ENCODE data around the gene DEDD. TPM values are rescaled to one million over a fixed set of nuclear protein-coding genes. Genes with fewer than 3 reads are reported as not detected.
"Not testable (repeated sequence)": the region's sequence is repeated elsewhere in the genome, so short reads cannot be mapped to it uniquely, and the experiment has no call there.

Gene DEDD
- total RNA-seq, 2 donors from 2014 or later, result 34.9 to 42.5 TPM

GRCh38 chr1:161130266-161130665, 2.2 kb downstream of the DEDD start:
- peaks cover 41 to 50% of the 10 kb centered on the region in 2 donors for H3K4me1 Mint-ChIP-seq (ENCODE audit: low read depth in 2 of 2)
- H3K27me3 Mint-ChIP-seq, result no peaks in the 10 kb centered on the region

GRCh38 chr1:161128591-161129420, 3.7 kb downstream of the DEDD start:
- Mint-ChIP-seq H3K36me3 (peaks cover 26% of the 10 kb centered on the region), H3K4me1 (ENCODE audit: low read depth in 2 of 2) (peaks cover 40 to 45% of the 10 kb centered on the region in 2 donors), H3K4me3 (no peak overlapping the region), H3K27ac (no peak overlapping the region), H3K27me3 (no peaks in the 10 kb centered on the region), H3K9me3 (no peaks in the 10 kb centered on the region)
- no peak for ATAC-seq
- DNase-seq (ENCODE audit: low spot score), result no peak

More at GRCh38 chr1:161130266-161130665, 2.2 kb downstream of the DEDD start:
- H3K27ac Mint-ChIP-seq, result no peak overlapping the region
- peaks cover 21% of the 10 kb centered on the region for H3K36me3 Mint-ChIP-seq
- no peak for ATAC-seq
- no peaks in the 10 kb centered on the region for H3K9me3 Mint-ChIP-seq
- H3K4me3 Mint-ChIP-seq, result no peak overlapping the region
- DNase-seq (ENCODE audit: low spot score), result no peak

GRCh38 chr1:161127649-161128048, 4.8 kb downstream of the DEDD start:
- Mint-ChIP-seq H3K36me3 (peaks cover 27% of the 10 kb centered on the region), H3K9me3 (no peaks in the 10 kb centered on the region), H3K27me3 (no peaks in the 10 kb centered on the region), H3K27ac (peak overlapping the region; percentile 12 to 42), H3K4me3 (no peak overlapping the region), H3K4me1 (ENCODE audit: low read depth in 2 of 2) (peaks cover 40 to 45% of the 10 kb centered on the region in 2 donors)
- ATAC-seq, result no peak
- DNase-seq (ENCODE audit: low spot score), result no peak

GRCh38 chr1:161122967-161123366, 9.5 kb downstream of the DEDD start:
- Mint-ChIP-seq H3K4me3 (no peak overlapping the region), H3K9me3 (no peaks in the 10 kb centered on the region), H3K36me3 (peaks cover 46% of the 10 kb centered on the region), H3K27ac (no peak overlapping the region), H3K4me1 (ENCODE audit: low read depth in 2 of 2) (peaks cover 41 to 45% of the 10 kb centered on the region in 2 donors), H3K27me3 (no peaks in the 10 kb centered on the region)
- no peak for ATAC-seq
- no peak for DNase-seq (ENCODE audit: low spot score)

GRCh38 chr1:161121834-161122233, 10.6 kb downstream of the DEDD start:
- Mint-ChIP-seq H3K4me3 (no peak overlapping the region), H3K36me3 (peaks cover 43% of the 10 kb centered on the region), H3K4me1 (ENCODE audit: low read depth in 2 of 2) (peaks cover 34 to 40% of the 10 kb centered on the region in 2 donors), H3K27me3 (no peaks in the 10 kb centered on the region), H3K27ac (peak overlapping the region; percentile 10 to 35), H3K9me3 (no peaks in the 10 kb centered on the region)
- DNase-seq (ENCODE audit: low spot score), result no peak
- ATAC-seq, result no peak

GRCh38 chr1:161121042-161121650, 11.3 kb downstream of the DEDD start:
- H3K27ac Mint-ChIP-seq, result peak overlapping the region; percentile 10 to 35
- no peak for DNase-seq (ENCODE audit: low spot score)

GRCh38 chr1:161119092-161119903, 13.2 kb downstream of the DEDD start:
- no peaks in the 10 kb centered on the region for H3K27me3 Mint-ChIP-seq

More at GRCh38 chr1:161121042-161121650, 11.3 kb downstream of the DEDD start:
- H3K4me1 Mint-ChIP-seq (ENCODE audit: low read depth in 2 of 2), result peaks cover 35 to 40% of the 10 kb centered on the region in 2 donors
- peaks cover 36% of the 10 kb centered on the region for H3K36me3 Mint-ChIP-seq
- H3K9me3 Mint-ChIP-seq, result no peaks in the 10 kb centered on the region
- H3K27me3 Mint-ChIP-seq, result no peaks in the 10 kb centered on the region
- no peak overlapping the region for H3K4me3 Mint-ChIP-seq
- ATAC-seq, result no peak

GRCh38 chr1:161117759-161118581, 14.5 kb downstream of the DEDD start, which contains the start of the genes NIT1 and PFDN2:
TSS of gene NIT1 (plus strand) at chr1:161118105. CDS start at chr1:161118177, 72 bp downstream.
TSS of gene PFDN2 (minus strand) at chr1:161118037. CDS start at chr1:161118026, 11 bp downstream.
- Mint-ChIP-seq H3K36me3 (peaks cover 26% of the 10 kb centered on the region), H3K27me3 (no peaks in the 10 kb centered on the region), H3K9me3 (no peaks in the 10 kb centered on the region), H3K27ac (peak within 1 kb of the TSS; percentile 89 to 90), H3K4me3 (peak within 1 kb of the TSS; percentile 97), H3K4me1 (ENCODE audit: low read depth in 2 of 2) (peaks cover 53 to 56% of the 10 kb centered on the region in 2 donors)
- peak; percentile 90 for DNase-seq (ENCODE audit: low spot score)
- peak; percentile 91 to 94 for ATAC-seq

More at GRCh38 chr1:161119092-161119903, 13.2 kb downstream of the DEDD start:
- Mint-ChIP-seq H3K9me3 (no peaks in the 10 kb centered on the region), H3K4me1 (ENCODE audit: low read depth in 2 of 2) (peaks cover 43 to 44% of the 10 kb centered on the region in 2 donors), H3K4me3 (peak overlapping the region; percentile 97), H3K36me3 (peaks cover 30% of the 10 kb centered on the region), H3K27ac (peak overlapping the region; percentile 89 to 90)
- peak; percentile 72 for DNase-seq (ENCODE audit: low spot score)
- peak; percentile 50 to 66 for ATAC-seq

- Mint-ChIP-seq H3K4me3 (peak overlapping the region; percentile 97), H3K36me3 (peaks cover 14% of the 10 kb centered on the region), H3K27ac (peak overlapping the region; percentile 89 to 90), H3K4me1 (ENCODE audit: low read depth in 2 of 2) (peaks cover 56 to 67% of the 10 kb centered on the region in 2 donors)
- H3K9me3 Mint-ChIP-seq; H3K27me3 Mint-ChIP-seq; ATAC-seq; DNase-seq (ENCODE audit: low spot score): not testable (repeated sequence)
Observed at GRCh38 chr1:161115961-161116360, 16.5 kb downstream of the DEDD start.

GRCh38 chr1:161115132-161115711, 17.2 kb downstream of the DEDD start:
- no peak for DNase-seq (ENCODE audit: low spot score)
- H3K9me3 Mint-ChIP-seq, result no peaks in the 10 kb centered on the region
- ATAC-seq, result peak; percentile 21 to 34
- peaks cover 54 to 65% of the 10 kb centered on the region in 2 donors for H3K4me1 Mint-ChIP-seq (ENCODE audit: low read depth in 2 of 2)
- no peaks in the 10 kb centered on the region for H3K27me3 Mint-ChIP-seq
- peak overlapping the region; percentile 22 to 24 for H3K27ac Mint-ChIP-seq
- H3K4me3 Mint-ChIP-seq, result peak overlapping the region; percentile 97
- peaks cover 14% of the 10 kb centered on the region for H3K36me3 Mint-ChIP-seq

GRCh38 chr1:161114556-161114955, 17.9 kb downstream of the DEDD start:
- H3K27ac Mint-ChIP-seq, result peak overlapping the region; percentile 22 to 24
- no peaks in the 10 kb centered on the region for H3K9me3 Mint-ChIP-seq
- peaks cover 48 to 58% of the 10 kb centered on the region in 2 donors for H3K4me1 Mint-ChIP-seq (ENCODE audit: low read depth in 2 of 2)
- peak overlapping the region; percentile 30 for H3K4me3 Mint-ChIP-seq
- H3K27me3 Mint-ChIP-seq, result no peaks in the 10 kb centered on the region
- peaks cover 9% of the 10 kb centered on the region for H3K36me3 Mint-ChIP-seq
- ATAC-seq (no peak), DNase-seq (ENCODE audit: low spot score) (no peak)

- H3K9me3 Mint-ChIP-seq, result no peaks in the 10 kb centered on the region
- H3K4me1 Mint-ChIP-seq (ENCODE audit: low read depth in 2 of 2), result peaks cover 44 to 55% of the 10 kb centered on the region in 2 donors
- peaks cover 10% of the 10 kb centered on the region for H3K36me3 Mint-ChIP-seq
- DNase-seq (ENCODE audit: low spot score) (no peak), ATAC-seq (no peak)
- peak overlapping the region; percentile 22 to 24 for H3K27ac Mint-ChIP-seq
- H3K27me3 Mint-ChIP-seq, result no peaks in the 10 kb centered on the region
- H3K4me3 Mint-ChIP-seq, result peak overlapping the region; percentile 30
Observed at GRCh38 chr1:161113915-161114314, 18.6 kb downstream of the DEDD start.
